Retinal pigment epithelial cell (primary cell): ENCODE data around the gene KMT2A.

Source experiments
- DNase-seq: peaks from one replicate; pipeline ENCODE4 v3.0.0-alpha.2; 2010; ENCODE audit warnings: low read depth
- H3K4me3 ChIP-seq: 2 replicates; pipeline ENCODE4 v1.5.1; 2011; ENCODE audit warnings: mild to moderate bottlenecking, low read length, control low read depth, moderate library complexity
- CTCF ChIP-seq: conservative IDR thresholded peaks from 2 replicates; pipeline ENCODE4 v1.5.1; 2011; ENCODE audit warnings: low read depth, low read length, control low read depth, inconsistent platforms

KMT2A gene

DNA sequence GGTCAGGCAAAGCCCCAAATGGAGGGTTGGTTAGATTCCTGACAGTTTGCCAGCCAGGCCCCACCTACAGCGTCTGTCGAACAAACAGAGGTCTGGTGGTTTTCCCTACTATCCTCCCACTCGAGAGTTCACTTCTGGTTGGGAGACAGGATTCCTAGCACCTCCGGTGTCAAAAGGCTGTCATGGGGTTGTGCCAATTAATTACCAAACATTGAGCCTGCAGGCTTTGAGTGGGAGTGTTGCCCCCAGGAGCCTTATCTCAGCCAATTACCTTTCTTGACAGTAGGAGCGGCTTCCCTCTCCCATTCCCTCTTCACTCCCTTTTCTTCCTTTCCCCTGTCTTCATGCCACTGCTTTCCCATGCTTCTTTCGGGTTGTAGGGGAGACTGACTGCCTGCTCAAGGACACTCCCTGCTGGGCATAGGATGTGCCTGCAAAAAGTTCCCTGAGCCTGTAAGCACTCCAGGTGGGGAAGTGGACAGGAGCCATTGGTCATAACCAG, 86.3 kb downstream of the KMT2A start:
- H3K4me3 ChIP-seq, result no peak overlapping the region
- TF ChIP-seq CTCF, result peak; percentile 67
- no peak for DNase-seq

DNA sequence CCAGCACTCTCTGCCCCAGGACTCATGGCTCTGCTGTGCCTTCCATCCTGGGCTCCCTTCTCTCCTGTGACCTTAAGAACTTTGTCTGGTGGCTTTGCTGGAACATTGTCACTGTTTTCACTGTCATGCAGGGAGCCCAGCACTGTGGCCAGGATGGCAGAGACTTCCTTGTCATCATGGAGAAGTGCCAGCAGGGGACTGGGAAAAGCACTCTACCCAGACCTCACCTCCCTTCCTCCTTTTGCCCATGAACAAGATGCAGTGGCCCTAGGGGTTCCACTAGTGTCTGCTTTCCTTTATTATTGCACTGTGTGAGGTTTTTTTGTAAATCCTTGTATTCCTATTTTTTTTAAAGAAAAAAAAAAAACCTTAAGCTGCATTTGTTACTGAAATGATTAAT, 88.1 kb downstream of the KMT2A start:
- DNase-seq, result no peak
- TF ChIP-seq CTCF, result no peak
- no peak overlapping the region for H3K4me3 ChIP-seq

- no peak for TF ChIP-seq CTCF
- no peak overlapping the region for H3K4me3 ChIP-seq
- no peak for DNase-seq
These were observed 88.6 kb downstream of the KMT2A start for GRCh38 chr11:118524757-118525470.

GRCh38 chr11:118526688-118527087, 90.4 kb downstream of the KMT2A start:
- no peak for TF ChIP-seq CTCF
- DNase-seq, result no peak
- no peak overlapping the region for H3K4me3 ChIP-seq

- no peak within 1 kb of the TSS for H3K4me3 ChIP-seq
- DNase-seq, result no peak
- TF ChIP-seq CTCF, result no peak
These were observed 90.8 kb downstream of the KMT2A start, which contains the start of gene TTC36 for GRCh38 chr11:118527109-118527508. TTC36 (plus strand) TSS chr11:118527474; CDS start chr11:118527495, 21 bp downstream.

DNA sequence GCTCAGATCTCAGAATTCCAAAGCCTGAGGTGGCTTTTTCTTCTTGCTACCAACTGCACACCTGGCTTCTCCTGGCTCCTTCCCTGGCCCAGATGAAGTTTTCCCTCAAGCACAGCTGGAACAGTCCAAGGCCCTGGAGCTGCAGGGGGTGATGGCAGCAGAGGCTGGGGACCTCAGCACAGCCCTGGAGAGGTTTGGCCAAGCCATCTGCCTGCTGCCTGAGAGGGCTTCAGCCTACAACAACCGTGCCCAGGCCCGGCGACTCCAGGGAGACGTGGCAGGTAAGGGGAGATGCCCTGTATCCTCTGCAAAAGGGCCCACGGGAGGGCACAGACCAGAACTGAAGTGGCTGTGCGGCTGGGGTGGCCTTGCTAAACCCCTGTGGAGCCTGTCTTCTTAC, 92.2 kb downstream of the KMT2A start:
- TF ChIP-seq CTCF, result no peak
- no peak overlapping the region for H3K4me3 ChIP-seq
- DNase-seq, result no peak

DNA sequence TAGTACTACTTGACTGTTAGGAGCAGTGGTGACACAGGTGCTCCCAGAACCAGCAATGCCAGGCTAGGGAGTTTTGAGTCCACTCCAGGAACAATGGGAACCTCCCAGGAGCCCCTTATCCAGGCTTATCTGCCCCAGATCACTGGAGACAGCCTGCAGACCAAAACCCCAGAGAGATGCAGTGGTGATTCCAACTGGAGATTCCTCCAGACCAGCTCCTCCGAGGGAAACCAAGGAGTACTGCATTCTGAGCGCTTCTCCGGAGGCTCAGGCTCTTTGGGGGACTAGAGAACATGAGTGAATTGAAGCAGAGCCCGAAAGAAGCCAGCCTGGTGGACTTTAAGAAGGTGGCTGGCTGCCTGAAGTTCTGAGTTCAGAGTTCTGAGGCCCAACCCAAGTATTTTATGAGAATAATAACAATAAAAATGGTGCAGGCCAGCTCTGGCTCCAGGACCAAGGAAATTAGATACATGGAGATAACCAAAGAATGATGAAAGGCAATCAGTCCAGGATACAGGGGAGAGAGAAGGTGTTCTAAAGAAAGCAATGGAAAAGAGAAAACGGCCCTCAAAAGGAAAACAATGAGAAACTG, 93.4 kb downstream of the KMT2A start:
- peak overlapping the region; percentile 88 for H3K4me3 ChIP-seq
- no peak for TF ChIP-seq CTCF
- no peak for DNase-seq
